ENCODE measurements around the gene ICAM1. TPM values are rescaled to one million over a fixed set of nuclear protein-coding genes. Genes with fewer than 3 reads are reported as not detected.

Gene ICAM1
- polyA plus RNA-seq, 2 of the 4 experiments (the other 2 are of a cell fraction), result 1.2 to 1.4 TPM

- Histone ChIP-seq H3K27ac (peak overlapping the region; percentile 48 to 81), H3K4me3 (peak overlapping the region; percentile 52), H3K9me3 (no peaks in the 10 kb centered on the region), H3K4me1 (peaks cover 16% of the 10 kb centered on the region), H3K4me2 (peak overlapping the region; percentile 97)
- ChIA-PET POLR2A (interaction anchor here (0.5 to 2.0 kb wide), 4 partner anchors 18 to 92 kb away, joined by 6 to 10 read pairs (median 7); partner anchors contain the start of genes ICAM1, RAVER1 and TYK2), CTCF (interaction anchor here (0.6 to 1.4 kb wide), 8 partner anchors 17 to 127 kb away, joined by 3 to 7 read pairs (median 3); partner anchors contain the start of gene ICAM1)
- TF ChIP-seq SMC3 (IDR thresholded peaks at IDR 0.05) (no peak), POLR2AphosphoS2 (conservative IDR thresholded peaks at IDR 0.05; ENCODE audit: low read length) (no peak), KDM1A (IDR thresholded peaks at IDR 0.05; ENCODE audit: low read depth) (no peak), POLR2A (IDR thresholded peaks at IDR 0.05; ENCODE audit: low read length) (no peak), KDM5A (IDR thresholded peaks at IDR 0.05) (no peak), HMGXB4 (CRISPR knock-in tag; IDR thresholded peaks at IDR 0.05; ENCODE audit: borderline replicate concordance) (no peak), CBX8 (IDR thresholded peaks at IDR 0.05) (no peak)
- FAIRE-seq, result no peak
- DNase-seq (ENCODE audit: low read depth in 1 of 2, low spot score in 1 of 2), result peak; percentile 75 to 85
- ATAC-seq, result peak; percentile 62 to 76; a peak in 5 of 6 replicates
- 9% methylated on average over 9 of the region's 23 CpGs for WGBS (ENCODE audit: missing lambda C conversion rate)
Measured at GRCh38 chr19:10288662-10289166, 17.8 kb downstream of the ICAM1 start.

- peak; percentile 48 to 52 for ATAC-seq
- ChIA-PET POLR2A (interaction anchor here (0.6 to 2.0 kb wide), 6 partner anchors 18 to 183 kb away, joined by 3 to 7 read pairs (median 5); partner anchors contain the start of genes ICAM1, PPAN, RAVER1 and TYK2), CTCF (interaction anchor here (0.6 to 1.4 kb wide), 12 partner anchors 18 to 127 kb away, joined by 3 to 7 read pairs (median 3); partner anchors contain the start of gene ICAM1)
- peak; percentile 90 for TF ChIP-seq MAX (IDR thresholded peaks at IDR 0.05)
- TF ChIP-seq CHD2 (IDR thresholded peaks at IDR 0.05; ENCODE audit: low read length, partially characterized antibody), result no peak
- TF ChIP-seq JUN (IDR thresholded peaks at IDR 0.05), result no peak
- no peak for TF ChIP-seq KDM1A (IDR thresholded peaks at IDR 0.05; ENCODE audit: low read depth)
- no peak for TF ChIP-seq JUNB (IDR thresholded peaks at IDR 0.05)
- TF ChIP-seq TFCP2L1 (CRISPR knock-in tag; IDR thresholded peaks at IDR 0.05), result no peak
- no peak for TF ChIP-seq REST (IDR thresholded peaks at IDR 0.05)
- no peak for TF ChIP-seq FOSB (CRISPR knock-in tag; IDR thresholded peaks at IDR 0.05)
- 0 out of 2 replicates have a peak, but pooled peaks have one; percentile 54 for TF ChIP-seq ATOH8 (CRISPR knock-in tag; IDR thresholded peaks at IDR 0.05; ENCODE audit: low read depth)
- no peak for TF ChIP-seq MAFK (IDR thresholded peaks at IDR 0.05; ENCODE audit: partially characterized antibody)
- TF ChIP-seq E2F6 (IDR thresholded peaks at IDR 0.05; ENCODE audit: borderline replicate concordance, low read depth), result peak; percentile 89
- no peak for TF ChIP-seq ELK1 (IDR thresholded peaks at IDR 0.05; ENCODE audit: low read depth, low read length)
- peak; percentile 71 for TF ChIP-seq USF2 (IDR thresholded peaks at IDR 0.05)
- TF ChIP-seq PHF8 (IDR thresholded peaks at IDR 0.05; ENCODE audit: borderline replicate concordance, low read depth), result no peak
- no peak for TF ChIP-seq PBX3 (IDR thresholded peaks at IDR 0.05)
- TF ChIP-seq BHLHE40 (IDR thresholded peaks at IDR 0.05; ENCODE audit: low read depth, low read length), result no peak; the same call in 1 of the 2 replicates
- TF ChIP-seq CBX8 (IDR thresholded peaks at IDR 0.05), result no peak
- TF ChIP-seq HOXB5 (CRISPR knock-in tag; IDR thresholded peaks at IDR 0.05), result no peak
- no peak; the same call in 1 of the 2 replicates for TF ChIP-seq NPAS2 (CRISPR knock-in tag; IDR thresholded peaks at IDR 0.05; ENCODE audit: borderline replicate concordance)
- no peak for FAIRE-seq
- Histone ChIP-seq H3K4me1 (peaks cover 16% of the 10 kb centered on the region), H3K4me2 (peak overlapping the region; percentile 97), H3K9me3 (no peaks in the 10 kb centered on the region), H3K27ac (peak overlapping the region; percentile 48 to 81), H3K4me3 (peak overlapping the region; percentile 52)
- 2% methylated on average over 19 of the region's 50 CpGs for WGBS (ENCODE audit: missing lambda C conversion rate)
- peak in 1 of 2 experiments; percentile 71 for DNase-seq (ENCODE audit: low read depth in 1 of 2, low spot score in 1 of 2)
Measured at GRCh38 chr19:10289167-10289835, 18.4 kb downstream of the ICAM1 start.
